HG03457 (cell line): ENCODE measurements around the gene ARHGEF7.
"Not testable (repeated sequence)": the region's sequence is repeated elsewhere in the genome, so short reads cannot be mapped to it uniquely, and the experiment has no call there.

Experiments
- ATAC-seq: cut with Tn5 transposase; IDR thresholded peaks from one replicate; pipeline ENCODE4 v1.9.1; 2021; ENCODE audit warnings: moderate number of reproducible peaks; ENCODE audit not compliant: unreplicated experiment

ARHGEF7 gene, protein sequence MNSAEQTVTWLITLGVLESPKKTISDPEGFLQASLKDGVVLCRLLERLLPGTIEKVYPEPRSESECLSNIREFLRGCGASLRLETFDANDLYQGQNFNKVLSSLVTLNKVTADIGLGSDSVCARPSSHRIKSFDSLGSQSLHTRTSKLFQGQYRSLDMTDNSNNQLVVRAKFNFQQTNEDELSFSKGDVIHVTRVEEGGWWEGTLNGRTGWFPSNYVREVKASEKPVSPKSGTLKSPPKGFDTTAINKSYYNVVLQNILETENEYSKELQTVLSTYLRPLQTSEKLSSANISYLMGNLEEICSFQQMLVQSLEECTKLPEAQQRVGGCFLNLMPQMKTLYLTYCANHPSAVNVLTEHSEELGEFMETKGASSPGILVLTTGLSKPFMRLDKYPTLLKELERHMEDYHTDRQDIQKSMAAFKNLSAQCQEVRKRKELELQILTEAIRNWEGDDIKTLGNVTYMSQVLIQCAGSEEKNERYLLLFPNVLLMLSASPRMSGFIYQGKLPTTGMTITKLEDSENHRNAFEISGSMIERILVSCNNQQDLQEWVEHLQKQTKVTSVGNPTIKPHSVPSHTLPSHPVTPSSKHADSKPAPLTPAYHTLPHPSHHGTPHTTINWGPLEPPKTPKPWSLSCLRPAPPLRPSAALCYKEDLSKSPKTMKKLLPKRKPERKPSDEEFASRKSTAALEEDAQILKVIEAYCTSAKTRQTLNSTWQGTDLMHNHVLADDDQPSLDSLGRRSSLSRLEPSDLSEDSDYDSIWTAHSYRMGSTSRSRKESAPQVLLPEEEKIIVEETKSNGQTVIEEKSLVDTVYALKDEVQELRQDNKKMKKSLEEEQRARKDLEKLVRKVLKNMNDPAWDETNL

DNA sequence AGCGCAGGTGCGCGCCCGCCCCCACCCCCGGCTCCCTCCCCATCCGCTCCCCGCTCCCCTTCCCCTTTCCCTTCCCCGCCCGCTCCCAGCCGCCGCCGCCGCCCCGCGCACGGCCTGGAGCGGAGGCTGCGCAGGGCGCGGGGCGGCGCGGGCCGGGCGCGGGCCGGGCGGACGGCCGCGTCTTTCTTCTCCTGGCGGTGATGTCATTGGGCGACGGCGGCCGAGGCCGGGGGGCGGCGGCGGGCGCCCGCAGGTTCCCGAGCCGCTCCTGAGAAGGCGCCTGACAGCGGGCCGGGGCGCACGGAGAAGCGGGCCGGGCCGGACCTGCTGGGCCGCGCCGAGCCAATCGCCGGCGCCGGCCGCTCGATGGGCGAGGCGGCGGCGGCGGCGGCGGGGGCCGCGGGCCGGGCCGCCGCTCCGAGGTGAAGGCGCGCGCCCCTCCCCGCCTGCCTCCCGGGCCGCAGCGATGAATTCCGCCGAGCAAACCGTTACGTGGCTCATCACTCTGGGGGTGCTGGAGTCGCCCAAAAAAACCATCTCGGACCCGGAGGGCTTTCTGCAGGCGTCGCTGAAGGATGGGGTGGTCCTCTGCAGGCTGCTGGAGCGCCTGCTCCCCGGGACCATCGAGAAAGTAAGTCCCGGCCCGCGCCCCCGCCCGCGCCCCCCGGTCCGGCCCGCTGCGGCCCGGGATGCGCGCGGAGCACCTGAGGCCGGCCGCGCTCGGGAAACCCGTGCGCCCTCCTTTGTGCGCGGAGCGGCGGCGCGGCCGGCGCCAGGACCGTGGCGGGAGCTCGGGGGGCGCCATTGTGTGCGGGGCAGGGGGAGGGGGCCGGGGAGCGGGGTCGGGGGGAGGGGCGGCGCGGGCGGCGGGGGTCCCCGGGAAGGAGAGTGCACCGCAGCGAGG, at the start of gene ARHGEF7:
Gene ARHGEF7, plus strand, starts transcription at position 250 of the 904 bp plus-strand sequence. Its CDS starts 217 bp downstream, at position 467.
- ATAC-seq, result no peak

DNA sequence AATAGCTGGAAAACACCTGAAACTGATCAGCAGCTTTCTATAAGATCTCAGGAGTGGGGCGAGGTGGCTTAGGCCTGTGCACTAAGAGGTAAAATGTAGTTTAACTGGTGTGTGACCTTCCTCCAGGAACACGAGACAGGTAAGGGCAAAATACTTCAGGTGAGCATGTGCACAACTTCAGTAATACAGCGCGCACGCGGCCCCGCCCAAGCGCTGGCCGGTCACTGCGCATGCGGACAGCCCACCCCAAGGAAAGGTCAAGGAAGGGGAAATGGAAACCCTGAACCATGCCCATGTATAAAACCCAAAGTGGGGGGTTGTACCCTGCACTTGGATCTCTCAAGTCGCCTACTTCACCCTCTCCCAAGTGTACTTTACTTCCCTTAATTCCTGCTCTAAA, 49.4 kb upstream of the ARHGEF7 start:
- ATAC-seq, result no peak

DNA sequence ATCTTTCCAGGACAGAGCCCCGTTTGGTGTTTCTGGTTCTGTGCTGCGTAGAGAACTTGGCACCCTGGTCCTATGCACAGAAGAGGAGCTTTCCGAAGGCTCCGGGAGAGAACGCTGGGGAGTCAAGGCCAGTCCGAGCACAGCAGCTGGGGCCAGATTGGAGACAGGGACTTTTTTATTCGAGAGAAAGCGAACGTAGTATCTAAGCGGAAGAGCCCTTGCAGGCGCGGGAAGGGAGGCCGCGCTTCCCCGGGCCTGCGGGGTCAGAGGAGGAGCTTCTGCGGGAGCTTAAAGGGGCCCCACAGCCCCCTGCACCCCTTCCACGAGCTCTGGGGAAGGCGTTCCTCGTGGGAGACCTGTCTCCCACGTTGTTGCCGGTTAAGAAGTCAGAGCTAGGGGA, 48.6 kb upstream of the ARHGEF7 start:
- ATAC-seq, result no peak

DNA sequence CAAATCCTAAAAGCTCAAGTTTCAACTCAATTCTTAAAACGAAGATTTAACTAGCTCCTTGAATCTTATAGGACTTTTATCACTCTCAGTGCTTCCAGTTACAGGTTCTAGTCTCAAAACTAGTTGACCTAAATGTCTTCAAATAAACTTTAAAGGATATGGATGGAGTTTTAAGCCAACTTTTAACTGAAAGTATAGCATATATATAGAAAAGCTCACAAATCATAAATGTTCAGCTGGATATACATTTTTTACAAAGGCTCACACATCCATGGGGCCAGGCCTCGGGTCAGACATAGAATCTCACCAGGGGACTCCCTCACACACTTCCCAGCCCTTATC, 47.1 kb upstream of the ARHGEF7 start:
- ATAC-seq, result no peak

DNA sequence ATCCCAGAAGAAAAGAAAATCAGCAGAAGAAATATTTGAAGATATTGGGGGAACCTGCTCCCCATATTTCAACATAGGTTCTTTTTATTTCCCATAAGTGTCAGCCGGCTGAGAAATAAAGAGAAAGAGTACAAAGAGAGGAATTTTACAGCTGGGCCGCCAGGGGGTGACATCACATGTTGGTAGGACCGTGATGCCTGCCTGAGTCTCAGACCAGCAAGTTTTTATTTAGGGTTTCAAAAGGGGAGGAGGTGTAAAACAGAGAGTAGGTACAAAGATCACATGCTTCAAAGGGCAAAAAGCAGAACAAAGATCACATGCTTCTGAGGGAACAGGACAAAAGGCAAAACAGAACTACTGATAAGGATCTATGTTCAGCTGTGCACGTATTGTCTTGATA, 44.0 kb upstream of the ARHGEF7 start:
- ATAC-seq, result not testable (repeated sequence)

DNA sequence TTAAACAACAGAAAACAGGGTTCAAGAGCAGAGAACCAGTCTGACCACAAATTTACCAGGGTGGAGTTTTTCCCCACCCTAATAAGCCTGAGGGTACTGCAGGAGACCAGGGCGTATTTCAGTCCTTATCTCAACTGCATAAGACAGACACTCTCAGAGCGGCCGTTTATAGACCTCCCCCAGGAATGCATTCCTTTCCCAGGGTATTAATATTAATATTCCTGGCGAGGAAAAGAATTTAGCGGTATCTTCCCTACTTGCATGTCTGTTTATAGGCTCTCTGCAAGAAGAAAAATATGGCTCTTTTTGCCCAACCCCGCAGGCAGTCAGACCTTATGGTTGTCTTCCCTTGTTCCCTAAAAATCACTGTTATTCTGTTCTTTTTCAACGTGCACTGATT, 43.6 kb upstream of the ARHGEF7 start:
- not testable (repeated sequence) for ATAC-seq

DNA sequence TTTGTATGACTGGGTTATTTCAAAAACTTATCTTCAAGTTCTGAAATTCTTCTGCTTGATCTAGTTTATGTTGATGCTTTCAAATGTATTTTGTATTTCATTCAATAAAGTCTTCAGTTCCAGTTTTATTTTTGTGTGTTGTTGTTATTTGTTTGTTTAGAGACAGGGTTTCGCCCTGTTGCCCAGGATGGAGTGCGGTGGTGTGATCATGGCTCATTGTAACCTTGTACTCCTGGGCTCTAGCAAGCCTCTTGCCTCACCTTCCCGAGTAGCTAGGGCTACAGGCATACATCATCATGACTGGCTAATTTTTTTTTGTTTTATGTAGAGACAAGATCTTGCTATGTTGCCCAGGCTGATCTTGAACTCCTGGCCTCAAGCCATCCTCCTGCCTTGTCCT, 40.3 kb upstream of the ARHGEF7 start:
- ATAC-seq, result no peak

DNA sequence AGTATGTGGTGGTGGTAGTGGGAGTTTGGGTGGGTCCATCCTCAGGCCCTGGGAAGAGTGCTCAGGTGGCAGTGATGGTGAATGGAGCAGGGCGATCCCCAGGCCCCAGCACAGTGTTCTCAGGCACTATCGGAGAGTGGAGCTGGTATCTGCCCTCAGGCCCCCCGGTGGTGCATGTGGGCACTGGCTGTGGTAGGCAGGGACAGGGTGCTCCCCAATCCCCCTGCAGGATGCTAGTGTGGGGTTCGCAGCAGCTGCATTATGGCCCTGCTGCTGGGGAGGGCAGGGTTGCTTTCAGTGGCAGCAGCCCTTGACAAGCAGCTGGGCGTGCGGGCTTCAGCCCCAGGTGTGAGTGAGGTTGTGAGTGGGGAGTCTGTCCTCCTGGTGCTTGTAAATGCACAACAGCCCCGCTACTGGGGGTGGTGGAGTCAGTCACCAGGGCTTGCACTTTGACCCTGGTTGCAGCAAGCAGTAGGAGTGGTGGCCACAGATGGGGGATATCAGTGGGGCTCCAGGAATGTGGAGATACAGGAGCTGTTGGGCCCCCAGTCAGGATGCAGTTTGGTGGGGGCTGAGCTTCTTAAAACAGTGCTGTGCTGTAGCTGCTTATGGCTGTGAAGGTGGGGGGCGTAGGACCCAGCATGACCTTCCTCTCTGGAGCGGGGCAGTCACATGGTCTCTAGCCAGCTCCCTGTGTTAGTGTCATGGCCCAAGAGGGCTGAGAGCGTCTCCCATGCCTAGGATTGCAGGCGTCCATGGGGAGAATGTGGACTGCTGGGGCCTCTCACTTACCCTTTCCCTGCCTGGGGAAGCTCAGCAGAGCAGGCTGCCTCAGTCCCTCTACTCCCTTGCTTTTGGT, 38.7 kb upstream of the ARHGEF7 start:
- ATAC-seq, result no peak

DNA sequence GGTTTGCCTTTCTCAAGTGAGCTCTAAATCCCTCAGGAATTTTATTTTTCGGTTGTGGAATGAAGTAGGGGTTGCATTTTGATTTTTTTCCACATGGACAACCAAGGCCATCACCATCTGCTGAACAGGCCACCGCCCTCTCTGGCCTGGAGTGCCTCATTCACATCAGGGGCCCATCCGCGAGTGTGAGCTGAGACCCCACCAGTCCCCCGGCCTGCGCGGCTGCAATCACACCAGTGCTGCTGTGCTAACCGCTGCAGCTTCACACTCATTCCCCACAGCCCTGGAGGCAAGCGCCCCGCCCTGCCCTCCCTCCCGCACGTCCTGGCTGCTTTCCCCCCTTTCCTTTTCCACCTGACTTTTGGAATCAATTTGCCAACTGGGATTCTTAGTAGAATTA, 35.7 kb upstream of the ARHGEF7 start:
- no peak for ATAC-seq

DNA sequence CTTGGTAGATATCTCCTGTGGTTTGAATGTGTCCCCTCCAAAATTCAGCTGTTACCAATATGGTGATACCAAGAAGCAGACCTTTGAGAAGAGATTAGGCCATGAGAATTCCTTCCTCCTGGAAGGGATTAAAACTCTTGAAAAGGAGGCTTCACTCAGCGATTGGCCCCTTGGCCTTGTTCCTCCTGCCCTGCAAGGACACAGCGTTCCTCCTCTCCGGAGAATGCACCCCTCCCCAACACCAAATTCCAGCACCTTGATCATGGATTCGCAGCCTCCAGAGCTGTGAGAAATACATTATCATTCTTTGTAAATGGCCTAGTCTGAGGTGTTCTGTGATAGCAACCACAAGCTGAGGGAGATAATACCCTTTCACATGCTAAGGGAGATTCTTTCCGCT, 34.5 kb upstream of the ARHGEF7 start:
- no peak for ATAC-seq

DNA sequence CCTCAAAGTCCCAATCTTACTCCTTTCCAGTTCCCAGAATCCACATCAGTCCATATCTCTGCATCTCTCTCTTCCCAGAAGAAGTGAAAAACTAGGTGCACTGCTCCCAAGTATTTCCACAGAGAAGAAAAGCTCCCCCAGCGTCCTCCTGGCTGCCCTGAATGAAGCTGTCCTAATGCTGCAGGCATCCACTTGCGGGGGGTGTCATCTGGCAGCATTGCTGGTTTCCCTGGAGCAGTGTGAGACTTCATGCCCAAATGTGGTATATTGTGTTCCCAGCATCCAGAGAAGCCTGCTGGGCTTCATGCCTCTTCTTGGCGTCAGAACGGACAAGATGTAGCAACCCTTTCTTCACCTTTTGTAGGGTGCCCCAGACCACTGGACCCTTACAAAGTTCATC, 32.9 kb upstream of the ARHGEF7 start:
- no peak for ATAC-seq

DNA sequence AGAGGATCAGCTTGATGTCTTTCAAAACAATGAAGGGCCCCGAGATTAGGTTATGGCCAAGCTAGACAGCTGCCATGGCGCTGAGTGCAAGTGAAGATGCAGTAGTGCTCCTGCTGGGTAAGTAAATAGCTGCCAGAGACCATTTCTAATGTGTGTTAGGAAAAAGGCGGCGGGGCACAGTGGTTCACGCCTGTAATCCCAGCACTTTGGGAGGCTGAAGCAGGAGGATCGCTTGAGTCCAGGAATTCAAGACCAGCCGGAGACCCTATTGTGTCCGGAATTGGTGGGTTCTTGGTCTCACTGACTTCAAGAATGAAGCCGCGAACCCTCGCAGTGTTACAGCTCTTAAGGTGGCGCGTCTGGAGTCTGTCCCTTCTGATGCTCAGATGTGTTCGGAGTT, 32.3 kb upstream of the ARHGEF7 start:
- ATAC-seq, result not testable (repeated sequence)

DNA sequence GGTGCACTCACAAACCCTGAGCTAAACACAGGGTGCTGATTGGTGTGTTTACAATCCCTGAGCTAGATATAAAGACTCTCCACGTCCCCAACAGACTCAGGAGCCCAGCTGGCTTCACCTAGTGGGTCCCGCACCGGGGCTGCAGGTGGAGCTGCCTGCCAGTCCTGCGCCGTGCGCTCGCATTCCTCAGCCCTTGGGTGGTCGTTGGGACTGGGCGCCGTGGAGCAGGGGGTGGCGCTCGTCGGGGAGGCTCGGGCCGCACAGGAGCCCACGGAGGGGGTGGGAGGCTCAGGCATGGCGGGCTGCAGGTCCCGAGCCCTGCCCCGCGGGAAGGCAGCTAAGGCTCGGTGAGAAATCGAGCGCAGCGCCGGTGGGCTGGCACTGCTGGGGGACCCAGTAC, 31.4 kb upstream of the ARHGEF7 start:
- ATAC-seq, result not testable (repeated sequence)

DNA sequence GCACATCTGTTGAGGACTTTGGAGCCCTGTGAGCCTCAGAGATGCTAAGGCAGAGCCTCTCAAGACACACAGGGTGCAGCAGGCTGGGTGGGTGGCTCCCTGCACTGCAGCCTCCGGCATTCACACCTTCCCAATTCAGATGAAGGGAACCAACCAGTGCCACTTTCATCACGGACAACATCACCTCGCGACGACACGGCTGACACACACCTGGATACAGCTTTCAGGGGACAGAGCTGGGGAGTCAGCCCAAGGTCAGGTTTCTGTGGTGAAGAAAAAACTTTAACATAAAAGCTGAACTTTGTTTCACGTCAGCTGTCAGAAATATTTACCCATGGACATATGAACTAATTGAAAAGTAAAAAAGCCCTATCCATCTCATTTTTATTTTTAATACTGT, 24.9 kb upstream of the ARHGEF7 start:
- no peak for ATAC-seq

DNA sequence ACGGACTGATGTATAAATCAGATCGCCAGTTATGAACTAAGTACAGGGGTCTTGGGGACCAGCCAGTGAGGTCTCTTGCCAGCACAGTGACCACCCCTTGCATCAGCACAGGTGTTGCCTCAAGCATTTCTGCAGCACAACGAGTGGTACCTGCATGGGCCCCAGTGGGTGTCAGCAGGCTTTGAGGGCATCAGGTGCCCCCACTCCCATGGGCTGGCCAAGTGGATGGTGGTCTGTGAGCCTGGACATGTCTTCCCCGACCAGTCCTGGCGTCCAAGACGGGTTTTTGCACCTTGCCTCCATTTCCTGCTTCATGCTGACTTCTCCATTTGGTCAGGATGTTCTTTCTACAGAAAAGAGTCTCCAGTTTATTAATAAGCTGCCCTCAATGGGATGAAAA, 22.4 kb upstream of the ARHGEF7 start:
- ATAC-seq, result no peak

DNA sequence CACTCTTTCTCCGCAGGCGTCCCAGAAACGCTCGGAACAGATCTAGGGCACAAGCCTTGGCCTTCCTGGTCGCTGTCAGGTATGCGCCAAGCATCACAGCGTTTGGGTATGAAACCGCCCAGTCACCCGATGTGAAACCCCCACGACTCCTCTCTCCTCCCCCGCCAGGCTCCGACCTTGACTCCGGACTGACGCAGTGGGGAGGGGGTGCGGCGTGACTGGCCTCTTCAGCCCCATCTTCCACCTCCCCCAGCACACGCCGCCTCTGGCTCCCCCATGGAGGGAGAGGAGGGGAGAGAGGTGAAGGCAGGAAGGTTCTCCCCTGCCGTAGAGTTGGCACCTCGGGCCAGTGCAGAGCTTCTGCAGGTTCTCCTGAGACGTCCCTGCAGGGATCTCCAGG, 22.0 kb upstream of the ARHGEF7 start:
- no peak for ATAC-seq

DNA sequence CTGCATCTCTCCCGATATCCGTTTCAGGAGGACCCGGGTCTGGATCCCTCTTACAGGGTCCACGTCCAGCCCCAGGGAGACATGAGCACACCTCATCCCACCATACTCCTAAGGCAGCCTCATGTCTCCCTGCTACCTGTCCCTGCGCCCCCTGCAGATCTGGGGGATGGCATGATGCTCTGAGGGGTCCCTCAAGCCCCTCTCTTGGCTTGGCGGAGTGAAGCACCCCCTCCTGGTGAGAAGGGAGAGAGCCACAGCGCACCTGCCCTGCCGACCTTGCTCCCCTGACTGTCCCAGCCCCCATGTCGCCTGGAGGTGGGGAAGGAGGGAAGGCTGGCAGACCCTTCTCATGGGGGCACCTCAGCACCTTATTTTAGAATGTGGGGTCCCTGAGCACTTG, 21.5 kb upstream of the ARHGEF7 start:
- ATAC-seq, result no peak

DNA sequence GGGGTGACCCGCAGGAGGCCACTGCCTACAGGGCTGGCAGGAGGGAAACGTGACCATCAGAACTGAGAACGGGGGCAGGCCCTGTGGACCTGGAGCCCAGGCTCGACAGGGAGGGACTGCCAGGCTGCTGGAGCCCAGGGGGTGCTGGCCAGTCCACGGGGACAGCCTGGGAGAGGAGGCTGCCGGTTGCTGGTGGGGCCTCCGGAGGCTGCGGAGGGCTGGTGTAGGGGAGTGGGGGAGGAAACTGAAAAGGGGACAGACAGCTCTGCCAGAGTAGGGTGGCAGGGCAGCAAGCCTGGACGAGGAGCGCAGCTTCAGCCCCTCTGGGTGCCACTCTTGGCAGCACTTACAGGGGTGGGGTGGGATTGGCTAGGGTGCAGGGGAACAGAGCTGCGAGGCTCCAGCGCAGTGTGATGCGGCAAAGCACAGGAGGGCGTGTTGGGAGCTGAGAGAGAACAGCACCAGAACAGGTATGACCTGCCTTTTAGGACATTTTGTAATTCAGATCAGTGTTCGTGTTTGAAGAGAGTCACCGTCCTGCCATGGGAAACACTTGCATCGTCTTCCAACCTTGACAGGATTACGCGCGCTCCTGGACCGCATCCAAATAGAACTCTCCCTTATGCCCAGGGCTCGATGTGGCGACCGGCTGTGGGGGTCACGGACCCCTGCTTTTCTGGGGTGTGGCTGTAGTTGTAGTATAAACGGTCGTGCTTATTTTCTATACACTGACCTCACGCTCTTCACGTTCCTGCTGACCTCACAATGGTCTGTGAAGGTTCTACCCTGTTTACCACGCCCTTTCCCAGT, 19.9 kb upstream of the ARHGEF7 start:
- ATAC-seq, result no peak

DNA sequence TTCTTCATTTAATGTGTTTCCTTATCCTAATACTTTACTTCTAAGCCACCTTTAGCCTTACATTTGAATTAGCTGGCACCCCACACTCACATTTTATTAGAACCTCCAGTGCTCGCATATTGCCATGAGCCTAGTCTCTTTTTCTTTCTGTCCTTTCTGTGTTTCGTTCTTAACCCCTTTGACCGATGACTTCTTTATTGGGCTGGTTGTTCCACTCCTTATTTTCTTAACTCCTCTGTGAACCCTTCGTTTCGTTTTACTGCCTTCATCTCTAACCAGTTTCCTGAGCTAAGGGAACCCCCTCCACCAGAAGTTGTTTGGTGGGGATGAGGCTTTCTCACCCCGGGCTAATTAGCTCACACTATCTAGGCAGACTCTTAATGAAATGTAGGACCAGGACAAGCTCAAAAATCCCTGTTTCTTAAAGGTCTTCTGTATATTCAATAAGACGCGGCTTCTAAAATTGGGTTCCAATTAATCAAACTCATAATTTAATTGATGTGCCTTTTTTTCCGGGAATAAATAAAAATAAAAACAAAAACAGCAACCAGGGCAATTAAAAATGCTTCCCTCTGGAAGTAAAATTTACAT, 19.1 kb upstream of the ARHGEF7 start:
- ATAC-seq, result no peak
